NCI-H69 (cell line): ENCODE data around the gene BRD1.
"Not testable (repeated sequence)": the region's sequence is repeated elsewhere in the genome, so short reads cannot be mapped to it uniquely, and the experiment has no call there.

Experiments used
- DNase-seq: peaks from one replicate; lab custom pipeline; 2025; lab: John Stamatoyannopoulos, UW

The BRD1 gene

GRCh38 chr22:49783926-49784629, 43.6 kb downstream of the BRD1 start:
- no peak for DNase-seq

- no peak for DNase-seq
These were observed 44.5 kb downstream of the BRD1 start for GRCh38 chr22:49783036-49783746.

GRCh38 chr22:49781886-49782285, 45.8 kb downstream of the BRD1 start:
- DNase-seq = not testable (repeated sequence)

- DNase-seq = no peak
These were observed 46.3 kb downstream of the BRD1 start for GRCh38 chr22:49781289-49781782.

- DNase-seq = no peak
These were observed 46.9 kb downstream of the BRD1 start for GRCh38 chr22:49780698-49781288.

- no peak for DNase-seq
These were observed 47.6 kb downstream of the BRD1 start for GRCh38 chr22:49779853-49780697.

- no peak for DNase-seq
These were observed 48.5 kb downstream of the BRD1 start for GRCh38 chr22:49779211-49779610.

GRCh38 chr22:49777569-49778249, 50.0 kb downstream of the BRD1 start:
- DNase-seq = no peak

- DNase-seq = no peak
These were observed 50.8 kb downstream of the BRD1 start for GRCh38 chr22:49776891-49777290.

GRCh38 chr22:49775867-49776511, 51.7 kb downstream of the BRD1 start:
- no peak for DNase-seq

- no peak for DNase-seq
These were observed 52.3 kb downstream of the BRD1 start for GRCh38 chr22:49775191-49775866.

GRCh38 chr22:49774499-49775151, 53.0 kb downstream of the BRD1 start:
- DNase-seq = no peak

- DNase-seq = no peak
These were observed 53.6 kb downstream of the BRD1 start for GRCh38 chr22:49774046-49774445.

GRCh38 chr22:49773531-49773930, 54.1 kb downstream of the BRD1 start:
- no peak for DNase-seq

GRCh38 chr22:49772692-49773091, 55.0 kb downstream of the BRD1 start:
- no peak for DNase-seq

- no peak for DNase-seq
These were observed 56.2 kb downstream of the BRD1 start for GRCh38 chr22:49771266-49772065.

GRCh38 chr22:49770547-49771265, 57.0 kb downstream of the BRD1 start:
- no peak for DNase-seq
